Neural cell (in vitro differentiated cells): ENCODE results near the gene LCN10. TPM values are rescaled to one million over a fixed set of nuclear protein-coding genes. Genes with fewer than 3 reads are reported as not detected.
"Not testable (repeated sequence)": the region's sequence is repeated elsewhere in the genome, so short reads cannot be mapped to it uniquely, and the experiment has no call there.

Experiments
- H2AFZ ChIP-seq: fragments of 200-600, 300-800 bp; sonication (generic), shearing (Covaris generic); 2 replicates; pipeline ENCODE4 v1.6.0; 2014; ENCODE audit warnings: low read depth, mild to moderate bottlenecking, antibody characterized with exemption, low read length, moderate library complexity
- H3F3A ChIP-seq: fragments of 200-600 bp; shearing (Covaris generic); 2 replicates; pipeline ENCODE4 v1.6.1; 2016; ENCODE audit warnings: mild to moderate bottlenecking, moderate library complexity, mixed read lengths, antibody characterized with exemption, low read length; ENCODE audit not compliant: insufficient read depth, poor library complexity, severe bottlenecking
- H3K27ac ChIP-seq: fragments of 200-600, 300-800 bp; sonication (generic), shearing (Covaris generic); 2 replicates; pipeline ENCODE4 v1.5.1; 2014; ENCODE audit warnings: mild to moderate bottlenecking, low read length, moderate library complexity
- H3K27me3 ChIP-seq: fragments of 300-800, 200-600 bp; sonication (generic), shearing (Covaris generic); 2 replicates; pipeline ENCODE4 v1.6.0; 2014; ENCODE audit warnings: mild to moderate bottlenecking, low read depth, low read length, moderate library complexity; ENCODE audit not compliant: insufficient read depth
- H3K36me3 ChIP-seq: fragments of 300-800, 200-600 bp; sonication (generic), shearing (Covaris generic); 2 replicates; pipeline ENCODE4 v1.5.1; 2014; ENCODE audit warnings: mild to moderate bottlenecking, antibody characterized with exemption, low read length, moderate library complexity; ENCODE audit not compliant: insufficient read depth
- H3K4me2 ChIP-seq: fragments of 300-800, 200-600 bp; sonication (generic), shearing (Covaris generic); 2 replicates; pipeline ENCODE4 v1.6.0; 2014; ENCODE audit warnings: mild to moderate bottlenecking, low read length
- H3K4me3 ChIP-seq: fragments of 300-800, 200-600 bp; sonication (generic), shearing (Covaris generic); 2 replicates; pipeline ENCODE4 v1.5.1; 2014; ENCODE audit warnings: mild to moderate bottlenecking, low read length, moderate library complexity
- H3K79me2 ChIP-seq: fragments of 200-600 bp; shearing (Covaris generic); replicated peaks from 2 replicates; pipeline ENCODE4 v1.6.0; 2014; ENCODE audit warnings: mild to moderate bottlenecking, low read length, moderate library complexity; ENCODE audit not compliant: insufficient read depth
- H3K9ac ChIP-seq: fragments of 300-800, 200-600 bp; sonication (generic), shearing (Covaris generic); 2 replicates; pipeline ENCODE4 v1.6.1; 2016; ENCODE audit warnings: mild to moderate bottlenecking, low read length, mixed read lengths
- H3K9me2 ChIP-seq: fragments of 200-600 bp; shearing (Covaris generic); 2 replicates; pipeline ENCODE4 v1.6.1; 2016; ENCODE audit warnings: mild to moderate bottlenecking, low read length, mixed read lengths; ENCODE audit not compliant: insufficient read depth
- H3K9me3 ChIP-seq: fragments of 200-600, 300-800 bp; sonication (generic), shearing (Covaris generic); 2 replicates; pipeline ENCODE4 v1.6.1; 2016; ENCODE audit warnings: mild to moderate bottlenecking, mixed run types, low read length, moderate library complexity, mixed read lengths
- H4K20me1 ChIP-seq: fragments of 200-600 bp; shearing (Covaris generic); 2 replicates; pipeline ENCODE4 v1.6.1; 2016; ENCODE audit warnings: mild to moderate bottlenecking, mixed run types; ENCODE audit not compliant: insufficient read depth
- CTCF ChIP-seq: fragments of 450-650 bp; IDR thresholded peaks from 2 replicates; pipeline ENCODE4 v1.5.1; 2014; ENCODE audit warnings: antibody characterized with exemption, mild to moderate bottlenecking, moderate library complexity; ENCODE audit not compliant: poor library complexity, severe bottlenecking
- EP300 ChIP-seq: fragments of 450-650 bp; conservative IDR thresholded peaks from 2 replicates; pipeline ENCODE4 v1.6.1; 2014; ENCODE audit warnings: antibody characterized with exemption, mild to moderate bottlenecking, moderate library complexity; ENCODE audit not compliant: poor library complexity, severe bottlenecking
- EZH2 ChIP-seq: fragments of 200-600, 300-800 bp; shearing (Covaris generic), sonication (generic); IDR thresholded peaks from 2 replicates; pipeline ENCODE4 v1.6.1; 2014; ENCODE audit warnings: antibody characterized with exemption, low read length, borderline replicate concordance, mild to moderate bottlenecking; ENCODE audit not compliant: insufficient read depth, poor library complexity, severe bottlenecking
- MXI1 ChIP-seq: fragments of 450-650 bp; conservative IDR thresholded peaks from 2 replicates; pipeline ENCODE4 v1.6.1; 2014; ENCODE audit warnings: antibody characterized with exemption, mild to moderate bottlenecking; ENCODE audit not compliant: poor library complexity, severe bottlenecking
- POLR2AphosphoS5 ChIP-seq: IDR thresholded peaks from 2 replicates; pipeline ENCODE4 v1.6.1; 2012
- RAD21 ChIP-seq: fragments of 450-650 bp; conservative IDR thresholded peaks from 2 replicates; pipeline ENCODE4 v1.6.1; 2014; ENCODE audit warnings: antibody characterized with exemption, mild to moderate bottlenecking, moderate library complexity
- REST ChIP-seq: IDR thresholded peaks from 2 replicates; pipeline ENCODE4 v1.6.1; 2012; ENCODE audit warnings: borderline replicate concordance
- SMC3 ChIP-seq: fragments of 450-650 bp; conservative IDR thresholded peaks from 2 replicates; pipeline ENCODE4 v1.6.1; 2014; ENCODE audit warnings: antibody characterized with exemption, mild to moderate bottlenecking, moderate library complexity; ENCODE audit not compliant: poor library complexity
- TAF1 ChIP-seq: IDR thresholded peaks from 2 replicates; pipeline ENCODE4 v1.6.1; 2012; ENCODE audit warnings: low read depth
- polyA plus RNA-seq: library from polyadenylated mRNA; depleted of rRNA; stranded (reverse); fragments of >200 nt; gene quantifications from 2 replicates; pipeline ENCODE4 v1.2.3, GENCODE V29; 2014

LCN10 gene
- polyA plus RNA-seq, 1 donor from 2014 or later = not detected

- peak within 1 kb of the TSS; percentile 31 for H3K27ac ChIP-seq
Observed at GRCh38 chr9:136711751-136712689, 30.7 kb downstream of the LCN10 start, which contains the start of gene DIPK1B. Gene DIPK1B (plus strand): TSS chr9:136712572. CDS start chr9:136712666, 94 bp downstream.

GRCh38 chr9:136711219-136711648 lies 31.5 kb downstream of the LCN10 start:
- H3K9ac ChIP-seq, H3K27me3 ChIP-seq, H3K36me3 ChIP-seq, H2AFZ ChIP-seq, H3K9me3 ChIP-seq, H3K27ac ChIP-seq, H4K20me1 ChIP-seq, H3K9me2 ChIP-seq, H3F3A ChIP-seq: not testable (repeated sequence)
- Histone ChIP-seq H3K4me3 (peak overlapping the region; percentile 75), H3K4me2 (peak overlapping the region; percentile 48), H3K79me2 (peaks cover 26% of the 10 kb centered on the region)

More at GRCh38 chr9:136711751-136712689, 30.7 kb downstream of the LCN10 start, which contains the start of gene DIPK1B:
- Histone ChIP-seq H3K4me2 (peak within 1 kb of the TSS; percentile 98), H3K9me3 (no peaks in the 10 kb centered on the region), H3K4me3 (peak within 1 kb of the TSS; percentile 92), H3K36me3 (no peaks in the 10 kb centered on the region), H4K20me1 (no peaks in the 10 kb centered on the region), H3K9me2 (no peaks in the 10 kb centered on the region), H3K9ac (peak within 1 kb of the TSS; percentile 82), H2AFZ (peak within 1 kb of the TSS; percentile 54), H3K79me2 (peaks cover 29% of the 10 kb centered on the region), H3F3A (no peaks in the 10 kb centered on the region), H3K27me3 (no peaks in the 10 kb centered on the region)
- TF ChIP-seq MXI1 (peak; percentile 58), POLR2AphosphoS5 (no peak), CTCF (peak; percentile 24), EP300 (no peak), TAF1 (no peak), RAD21 (no peak), REST (no peak)

- no peaks in the 10 kb centered on the region for H4K20me1 ChIP-seq
- no peaks in the 10 kb centered on the region for H3K27me3 ChIP-seq
- no peaks in the 10 kb centered on the region for H3K36me3 ChIP-seq
- peaks cover 21% of the 10 kb centered on the region for H3K79me2 ChIP-seq
- no peaks in the 10 kb centered on the region for H3F3A ChIP-seq
- no peaks in the 10 kb centered on the region for H3K9me3 ChIP-seq
- H3K4me3 ChIP-seq = no peak overlapping the region
- H3K9me2 ChIP-seq = no peaks in the 10 kb centered on the region
- no peak overlapping the region for H3K9ac ChIP-seq
- H2AFZ ChIP-seq = no peak overlapping the region
- H3K27ac ChIP-seq = no peak overlapping the region
- H3K4me2 ChIP-seq = no peak overlapping the region
- TF ChIP-seq EZH2 (no peak), EP300 (no peak), REST (no peak), POLR2AphosphoS5 (no peak), TAF1 (no peak), SMC3 (no peak), CTCF (no peak), RAD21 (no peak)
Observed at GRCh38 chr9:136710543-136710942, 32.2 kb downstream of the LCN10 start.
